Measurements from ENCODE around the gene ANKRD33B.
"Not testable (repeated sequence)": the region's sequence is repeated elsewhere in the genome, so short reads cannot be mapped to it uniquely, and the experiment has no call there.

ANKRD33B gene

GRCh38 chr5:10563945-10564837, at the start of gene ANKRD33B:
ANKRD33B (plus strand) TSS chr5:10564070; CDS start chr5:10564468, 398 bp downstream.
- DNase-seq: peak; percentile 46 to 79 (median 78)

- not testable (repeated sequence) for DNase-seq
Observed at GRCh38 chr5:10514572-10514971, 49.3 kb upstream of the ANKRD33B start.

- no peak for DNase-seq
Observed at GRCh38 chr5:10515492-10515891, 48.4 kb upstream of the ANKRD33B start.

- no peak for DNase-seq
Observed at GRCh38 chr5:10518347-10518746, 45.5 kb upstream of the ANKRD33B start.

GRCh38 chr5:10519729-10520128, 44.1 kb upstream of the ANKRD33B start:
- peak in 1 of 3 experiments; percentile 57 for DNase-seq

GRCh38 chr5:10520706-10521105, 43.2 kb upstream of the ANKRD33B start:
- DNase-seq: no peak

GRCh38 chr5:10521466-10522223, 42.2 kb upstream of the ANKRD33B start:
- DNase-seq: no peak

- DNase-seq: no peak
Observed at GRCh38 chr5:10522224-10522611, 41.7 kb upstream of the ANKRD33B start.

- DNase-seq: no peak
Observed at GRCh38 chr5:10524376-10525123, 39.3 kb upstream of the ANKRD33B start.

GRCh38 chr5:10525124-10525495, 38.8 kb upstream of the ANKRD33B start:
- DNase-seq: no peak

GRCh38 chr5:10527281-10527950, 36.5 kb upstream of the ANKRD33B start:
- DNase-seq: no peak

GRCh38 chr5:10528056-10528816, 35.6 kb upstream of the ANKRD33B start:
- peak; percentile 27 to 73 (median 35) for DNase-seq

GRCh38 chr5:10528827-10529226, 35.0 kb upstream of the ANKRD33B start:
- DNase-seq: peak in 1 of 3 experiments; percentile 48

GRCh38 chr5:10530601-10531320, 33.1 kb upstream of the ANKRD33B start:
- no peak for DNase-seq

- DNase-seq: no peak
Observed at GRCh38 chr5:10532421-10532820, 31.4 kb upstream of the ANKRD33B start.

- DNase-seq: no peak
Observed at GRCh38 chr5:10533226-10533625, 30.6 kb upstream of the ANKRD33B start.

GRCh38 chr5:10534561-10535530, 29.0 kb upstream of the ANKRD33B start:
- peak in 1 of 3 experiments; percentile 32 for DNase-seq

- DNase-seq: no peak
Observed at GRCh38 chr5:10536511-10536910, 27.4 kb upstream of the ANKRD33B start.

- DNase-seq: no peak
Observed at GRCh38 chr5:10536931-10537579, 26.8 kb upstream of the ANKRD33B start.

Data from NCI-H1417 (cell line).